GM23338 (cell line): ENCODE data around the gene GLB1L3.

Source experiments
- CREB1 ChIP-seq: fragments of 250-450 bp; sonication (Bioruptor Pico); IDR thresholded peaks from 2 replicates; pipeline ENCODE4 v1.5.0; 2020; ENCODE audit warnings: low read depth, mild to moderate bottlenecking, moderate library complexity
- CTCF ChIP-seq, 2 experiments: fragments of 200-600 bp in 1 of 2; sonication (generic) in 1 of 2; conservative IDR thresholded peaks; 2 replicates each; pipeline versions ENCODE4 v1.5.1 to v1.6.1; 2016 to 2017; ENCODE audit warnings: antibody characterized with exemption in 2 of 2, low read depth in 2 of 2, mild to moderate bottlenecking in 2 of 2, moderate library complexity in 1 of 2
- EZH2 ChIP-seq: fragments of 200-600 bp; sonication (generic); IDR thresholded peaks from one replicate; pipeline ENCODE4 v1.8.0; 2017; ENCODE audit warnings: antibody characterized with exemption, mild to moderate bottlenecking, low read depth; ENCODE audit not compliant: unreplicated experiment
- JUNB ChIP-seq: IDR thresholded peaks from one replicate; pipeline ENCODE4 v1.6.1; 2016; ENCODE audit warnings: antibody characterized with exemption; ENCODE audit not compliant: unreplicated experiment
- POLR2AphosphoS5 ChIP-seq: IDR thresholded peaks from 2 replicates; pipeline ENCODE4 v1.6.1; 2016; ENCODE audit warnings: antibody characterized with exemption, low read depth
- REST ChIP-seq: IDR thresholded peaks from one replicate; pipeline ENCODE4 v1.6.1; 2018; ENCODE audit warnings: antibody characterized with exemption; ENCODE audit not compliant: unreplicated experiment
- STAT1 ChIP-seq: IDR thresholded peaks from one replicate; pipeline ENCODE4 v1.6.1; 2016; ENCODE audit warnings: antibody characterized with exemption; ENCODE audit not compliant: unreplicated experiment

- peak in 1 of 2 experiments; percentile 39; a peak in 3 of 4 replicates for TF ChIP-seq CTCF (conservative IDR thresholded peaks at IDR 0.05; ENCODE audit: low read depth in 2 of 2)
- TF ChIP-seq POLR2AphosphoS5: no peak; the same call in 1 of the 2 replicates
- no peak for TF ChIP-seq EZH2
- no peak for TF ChIP-seq JUNB
- TF ChIP-seq REST: no peak
- no peak for TF ChIP-seq STAT1
- TF ChIP-seq CREB1 (CRISPR knock-in tag): no peak
These were observed 1.2 kb downstream of the GLB1L3 start for GRCh38 chr11:134277183-134278001.
